Breast epithelium (tissue), 3 donors: ENCODE data around the gene PPM1A. TPM values are rescaled to one million over a fixed set of nuclear protein-coding genes. Genes with fewer than 3 reads are reported as not detected.

Experiments used
- total RNA-seq, 3 donors: library from RNA; depleted of rRNA; stranded (reverse); fragments of >200 nt; gene quantifications; one replicate each; pipeline ENCODE4 v1.1.0, GENCODE V29; 2016

PPM1A gene
- total RNA-seq, 3 donors from 2014 or later: 39.3 to 53.8 (median 49.9) TPM

Other genes with a start within 250 kb of the PPM1A start
- gene PCNX4, start 157.3 kb upstream of the PPM1A start, total RNA-seq: 10 to 100 TPM; 32.6 to 85.9 (median 53.7) TPM
- 10 to 100 TPM; 85.9 to 92.8 (median 89.8) TPM for gene DHRS7, start 83.8 kb upstream of the PPM1A start, total RNA-seq
- 1 to 10 TPM in 1 of 3 donors, under 1 TPM in 1, not detected in 1; 0.33 to 2.1 TPM for gene C14orf39, start 236.8 kb downstream of the PPM1A start, total RNA-seq